Anterior cingulate cortex (tissue), 58 donors: ENCODE data around the gene SMIM5.

Experiments
- DNase-seq, 58 donors: peaks; one replicate each; lab custom pipeline; 2025; lab: John Stamatoyannopoulos, UW

The SMIM5 gene

DNA sequence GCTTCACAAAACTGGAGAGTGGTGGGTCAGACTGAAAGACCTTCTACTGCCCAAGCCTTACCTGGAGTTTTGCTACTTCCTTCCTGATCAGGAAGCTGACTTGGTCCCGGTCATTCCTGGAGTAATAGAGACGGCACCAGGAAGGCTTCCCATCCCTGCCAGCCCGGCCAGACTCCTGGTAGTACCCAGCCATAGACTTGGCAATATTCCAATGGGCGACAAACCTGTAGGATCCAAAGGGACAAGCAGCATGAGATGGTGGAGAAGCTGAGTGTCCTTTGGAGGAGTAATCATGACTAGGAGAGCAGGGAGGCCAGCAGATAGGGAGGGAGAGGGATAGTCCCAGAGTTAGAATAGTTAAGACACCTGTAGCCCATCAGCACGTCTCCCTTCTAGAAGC lies 25.0 kb downstream of the SMIM5 start:
- no peak for DNase-seq

GRCh38 chr17:75661531-75661930 lies 28.3 kb downstream of the SMIM5 start:
- DNase-seq, result peak in 38 of 58 donors; percentile 8 to 92 (median 58)

DNA sequence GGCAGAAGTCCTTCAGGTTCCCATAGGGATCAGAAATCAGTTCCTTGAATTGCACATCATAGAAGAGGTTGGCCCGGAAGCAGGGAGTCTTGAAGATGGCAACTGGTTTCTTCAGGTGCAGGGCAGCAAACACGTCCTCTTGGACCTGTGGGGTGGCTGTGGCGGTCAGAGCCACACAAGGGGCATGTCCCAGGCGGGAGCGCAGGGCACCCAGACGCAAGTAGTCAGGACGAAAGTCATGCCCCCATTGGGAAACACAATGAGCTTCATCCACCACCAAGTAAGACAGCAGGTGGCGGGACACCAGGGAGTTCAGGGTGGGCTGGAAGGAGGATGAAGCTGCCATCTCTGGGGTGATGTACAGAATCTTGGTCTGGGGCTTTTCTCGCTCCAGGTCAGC lies 29.3 kb downstream of the SMIM5 start:
- no peak for DNase-seq

DNA sequence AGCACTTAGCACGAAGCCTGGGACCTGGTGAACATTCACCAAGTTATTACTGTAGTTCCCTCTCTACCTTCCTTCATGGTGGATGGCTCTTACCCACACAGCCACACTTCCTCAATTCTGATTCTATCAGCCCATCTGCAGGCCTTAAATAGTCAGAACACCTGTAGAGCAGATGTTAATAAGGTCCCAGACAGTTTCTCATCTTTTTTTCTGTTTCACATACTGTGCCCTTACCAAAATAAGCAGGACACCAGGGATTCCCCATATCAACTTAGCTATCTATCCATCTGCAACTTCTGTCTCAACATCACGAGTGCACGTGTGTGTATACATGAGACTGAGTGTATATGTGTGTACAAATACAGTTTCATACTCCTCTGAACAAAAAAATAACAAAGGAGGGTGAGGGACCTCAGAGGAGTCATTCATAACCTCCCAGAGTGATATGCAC lies 30.9 kb downstream of the SMIM5 start:
- no peak for DNase-seq

DNA sequence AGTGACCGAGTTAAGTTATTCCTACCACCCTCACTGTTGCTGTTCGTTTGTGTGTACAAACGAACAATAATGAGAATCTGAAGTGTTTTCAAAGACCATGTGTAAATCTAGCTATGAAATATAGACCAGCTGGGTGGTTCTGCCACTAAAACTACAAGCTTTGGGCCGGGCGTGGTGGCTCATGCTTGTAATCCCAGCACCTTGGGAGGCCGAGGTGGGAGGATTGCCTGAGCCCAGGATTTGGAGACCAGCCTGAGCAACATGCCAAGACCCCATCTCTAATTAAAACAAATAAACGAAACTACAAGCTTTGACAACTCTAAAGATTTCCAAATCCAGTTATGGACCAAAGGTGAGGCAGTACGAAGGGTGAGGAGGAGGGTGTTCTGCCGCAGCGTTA lies 32.7 kb downstream of the SMIM5 start:
- no peak for DNase-seq

- DNase-seq, result peak; percentile 79 to 99 (median 97)
Observed at GRCh38 chr17:75666959-75667790, 33.9 kb downstream of the SMIM5 start, which contains the start of the genes RECQL5 and SAP30BP. Gene RECQL5, minus strand, starts transcription at chr17:75667154. Its CDS starts 597 bp downstream, at chr17:75666557. Gene SAP30BP, plus strand, starts transcription at chr17:75667338. Its CDS starts 35 bp downstream, at chr17:75667373.

- DNase-seq, result no peak
Observed at GRCh38 chr17:75667825-75668224, 34.6 kb downstream of the SMIM5 start.

DNA sequence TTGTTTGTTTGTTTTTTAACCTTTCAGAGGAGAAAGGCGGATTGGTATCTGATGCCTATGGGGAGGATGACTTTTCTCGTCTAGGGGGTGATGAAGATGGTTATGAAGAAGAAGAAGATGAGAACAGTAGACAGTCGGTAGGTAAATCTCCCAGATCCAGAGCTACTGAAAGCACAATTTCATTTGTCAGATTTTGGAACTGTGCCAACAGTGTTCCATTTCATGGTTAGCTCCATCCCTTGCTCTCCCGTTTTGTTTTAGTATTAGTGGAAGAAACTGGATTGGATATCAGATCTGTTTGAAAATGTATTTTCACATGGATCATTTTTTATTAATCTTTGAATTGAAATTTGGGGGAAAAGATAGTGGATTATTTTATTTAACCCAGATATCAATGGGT lies 35.3 kb downstream of the SMIM5 start:
- no peak for DNase-seq

GRCh38 chr17:75670868-75671267 lies 37.6 kb downstream of the SMIM5 start:
- DNase-seq, result no peak

DNA sequence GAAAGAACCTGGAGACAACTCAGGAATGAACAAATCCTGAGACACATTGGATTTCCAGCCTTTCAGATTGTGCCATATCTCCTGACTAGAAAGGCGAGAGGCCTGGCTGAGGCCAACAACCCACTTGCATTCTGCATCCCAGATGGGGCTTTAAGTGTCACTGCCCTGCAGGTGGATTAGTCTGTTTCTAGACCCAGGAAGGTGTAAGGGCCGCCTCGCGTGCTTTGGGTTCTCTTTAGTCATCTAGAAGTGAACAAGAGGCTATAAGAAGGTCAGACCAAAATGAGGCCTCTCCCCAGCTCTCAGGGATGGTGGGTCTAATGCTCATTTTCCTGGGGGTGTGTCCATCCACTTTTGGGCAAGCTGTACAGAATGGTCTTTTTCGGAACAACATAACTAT lies 38.8 kb downstream of the SMIM5 start:
- no peak for DNase-seq

- no peak for DNase-seq
Observed at GRCh38 chr17:75673487-75673886, 40.3 kb downstream of the SMIM5 start.

- no peak for DNase-seq
Observed at GRCh38 chr17:75676461-75676860, 43.2 kb downstream of the SMIM5 start.

GRCh38 chr17:75679706-75680211 lies 46.5 kb downstream of the SMIM5 start:
- DNase-seq, result peak in 15 of 58 donors; percentile 17 to 59 (median 31)

GRCh38 chr17:75680431-75680830 lies 47.2 kb downstream of the SMIM5 start:
- DNase-seq, result no peak

- DNase-seq, result no peak
Observed at GRCh38 chr17:75681289-75681688, 48.1 kb downstream of the SMIM5 start.

DNA sequence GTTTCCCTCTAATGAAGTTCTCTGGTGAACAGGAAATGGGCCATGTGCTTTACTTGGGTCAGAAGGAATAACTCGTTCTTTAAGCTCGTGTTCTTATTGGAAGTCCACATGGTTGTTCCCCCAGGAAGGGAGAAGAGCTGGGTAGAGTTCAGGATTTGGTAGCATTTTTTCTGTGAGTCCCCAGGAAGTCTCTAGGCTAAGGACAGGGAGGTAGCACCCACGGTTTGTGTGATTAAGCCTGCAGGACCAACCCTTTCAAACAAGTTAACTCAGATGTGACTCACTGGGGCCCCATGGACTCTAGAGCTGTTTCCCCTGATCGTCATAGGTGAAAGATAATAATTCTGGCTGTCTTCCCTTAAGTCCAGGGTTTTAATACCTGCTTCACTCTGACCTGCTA lies 50.3 kb downstream of the SMIM5 start:
- DNase-seq, result no peak

- no peak for DNase-seq
Observed at GRCh38 chr17:75684249-75684648, 51.0 kb downstream of the SMIM5 start.

DNA sequence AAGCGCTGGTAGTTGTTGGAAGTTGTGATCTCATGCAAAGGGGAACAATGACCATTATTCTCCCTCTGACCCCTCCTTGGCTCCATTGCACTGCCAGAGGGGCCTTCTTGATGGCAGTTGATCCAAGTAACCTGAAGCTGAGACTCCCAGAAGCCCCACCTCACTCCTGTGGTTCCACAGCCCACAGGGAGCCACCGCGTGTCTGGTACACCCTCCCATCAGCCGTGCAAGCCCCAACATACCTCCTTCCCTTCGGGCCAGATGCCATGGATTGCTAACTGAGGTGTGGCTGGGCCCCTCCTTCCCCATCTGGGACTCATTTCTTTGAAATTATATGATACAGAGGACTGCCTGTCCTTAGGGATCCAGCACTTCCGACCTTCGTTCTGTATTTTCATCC lies 51.7 kb downstream of the SMIM5 start:
- no peak for DNase-seq

DNA sequence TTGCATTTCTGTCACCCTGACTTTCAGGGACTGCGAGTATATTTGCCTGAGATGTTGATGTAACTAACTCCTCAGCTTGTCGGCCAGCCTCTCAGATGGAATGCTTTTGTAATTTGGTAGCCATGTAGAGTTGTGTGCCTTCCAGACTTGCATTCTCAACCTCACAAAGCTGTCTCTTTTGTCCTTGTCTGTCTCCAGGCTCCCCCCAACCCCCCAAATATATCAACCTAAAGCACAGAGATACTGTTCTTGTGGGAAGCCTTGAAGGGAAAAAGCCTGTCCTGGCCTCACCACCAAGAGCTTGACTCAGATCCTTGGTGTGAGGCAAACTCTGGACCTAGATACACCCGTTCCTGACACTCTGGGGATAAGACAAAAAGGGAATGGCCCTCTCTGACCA lies 52.3 kb downstream of the SMIM5 start:
- DNase-seq, result no peak

- DNase-seq, result peak in 3 of 58 donors; percentile 14 to 35 (median 21)
Observed at GRCh38 chr17:75688209-75688825, 55.1 kb downstream of the SMIM5 start.

DNA sequence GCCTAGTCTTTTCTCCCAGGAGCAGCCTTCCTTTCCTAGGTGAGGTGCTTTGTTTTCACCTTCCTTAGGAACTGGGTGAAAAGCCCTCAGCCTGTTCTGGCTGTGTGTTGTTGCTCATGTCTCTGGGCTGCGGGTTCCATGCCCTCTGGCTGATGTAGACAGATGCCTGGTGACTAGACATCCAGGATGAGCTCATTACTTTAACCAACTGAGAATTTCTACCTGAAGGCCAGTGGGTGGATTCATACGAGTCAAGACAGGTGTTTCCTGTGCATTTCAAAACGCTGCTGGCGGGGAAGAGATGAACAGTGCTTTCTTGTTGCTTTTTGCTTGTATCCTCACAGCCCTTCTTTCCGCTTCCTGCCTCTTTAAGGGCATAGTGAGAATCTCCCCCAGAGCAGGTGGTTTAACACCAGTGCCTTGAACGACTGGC lies 56.2 kb downstream of the SMIM5 start:
- no peak for DNase-seq
